ENCODE measurements around the gene PRMT1. TPM values are rescaled to one million over a fixed set of nuclear protein-coding genes. Genes with fewer than 3 reads are reported as not detected.
"Not testable (repeated sequence)": the region's sequence is repeated elsewhere in the genome, so short reads cannot be mapped to it uniquely, and the experiment has no call there.

Gene PRMT1
- 362 TPM for total RNA-seq

DNA sequence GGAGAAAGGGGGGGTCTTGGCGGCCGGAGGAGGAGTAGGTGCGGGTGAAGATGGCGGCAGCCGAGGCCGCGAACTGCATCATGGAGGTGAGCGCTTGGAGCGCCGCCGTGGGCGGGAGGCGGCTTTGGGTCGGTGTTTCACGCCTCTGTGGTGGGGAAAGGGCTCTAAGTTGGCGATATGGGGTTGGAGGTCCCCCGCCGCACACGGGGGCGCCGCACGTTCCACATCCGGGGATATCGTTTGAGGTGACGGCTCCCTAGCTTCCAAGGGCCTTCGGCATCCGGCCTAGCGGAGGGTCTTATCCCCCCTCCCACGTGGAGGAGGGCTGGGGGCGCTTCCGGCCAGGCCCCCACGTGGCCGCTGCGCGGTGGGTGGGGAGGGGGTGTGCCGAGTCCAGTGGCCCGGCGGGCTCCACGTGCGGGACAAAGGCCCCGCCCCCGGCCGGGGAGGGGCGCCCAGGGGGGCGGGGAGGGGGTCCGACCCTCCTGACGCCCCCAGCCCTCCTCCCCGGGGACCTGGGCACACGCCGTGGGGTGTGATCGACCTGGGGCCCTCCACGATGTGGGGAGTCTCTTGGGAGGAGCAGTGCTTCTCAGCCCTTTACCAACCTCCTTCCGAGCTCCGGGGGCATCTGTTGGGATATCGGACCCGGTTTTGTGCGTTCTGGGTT is at the start of gene PRMT1:
TSS of gene PRMT1 (plus strand) at position 41 of the 670 bp plus-strand sequence. CDS start at position 51, 10 bp downstream.
- Histone ChIP-seq H3K36me3 (ENCODE audit: control insufficient read depth in 3 of 3, insufficient read depth in 3 of 3, low read length in 3 of 3) (peaks cover 7 to 12% (median 8%) of the 10 kb centered on the region in 3 donors), H3K4me1 (ENCODE audit: control insufficient read depth in 3 of 3, insufficient read depth in 3 of 3, low read length in 3 of 3) (peaks cover 39 to 50% (median 40%) of the 10 kb centered on the region in 3 donors), H3K9ac (ENCODE audit: low read depth in 1 of 3, low read length in 3 of 3) (peak within 1 kb of the TSS; percentile 98 to 100 (median 99)), H3K4me3 (ENCODE audit: low read length in 3 of 3) (peak within 1 kb of the TSS; percentile 93 to 99 (median 98)), H3K9me3 (ENCODE audit: control insufficient read depth in 3 of 3, low read length in 3 of 3) (no peaks in the 10 kb centered on the region), H3K27me3 (ENCODE audit: control insufficient read depth in 3 of 3, insufficient read depth in 3 of 3, low read length in 3 of 3) (no peaks in the 10 kb centered on the region), H3K27ac (ENCODE audit: low read depth, low read length) (peak within 1 kb of the TSS; percentile 98)

DNA sequence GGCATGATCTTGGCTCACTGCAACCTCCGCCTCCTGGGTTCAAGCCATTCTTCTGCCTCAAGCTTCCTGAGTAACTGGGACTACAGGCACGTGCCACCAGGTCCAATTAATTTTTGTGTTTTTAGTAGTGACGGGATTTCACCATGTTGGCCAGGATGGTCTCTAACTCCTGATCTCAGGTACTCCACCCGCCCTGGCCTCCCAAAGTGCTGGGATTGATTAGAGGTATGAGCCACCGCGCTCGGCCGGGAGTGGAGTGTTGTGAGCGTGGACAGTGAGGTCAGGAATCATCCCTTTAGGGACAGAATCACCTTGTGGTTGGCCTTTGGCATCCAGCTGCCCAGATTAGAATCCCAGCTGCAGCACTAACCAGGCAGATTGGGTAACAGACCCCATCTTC is 47.4 kb upstream of the PRMT1 start:
- Histone ChIP-seq H3K9me3 (ENCODE audit: control insufficient read depth in 3 of 3, low read length in 3 of 3) (no peaks in the 10 kb centered on the region), H3K27me3 (ENCODE audit: control insufficient read depth in 3 of 3, insufficient read depth in 3 of 3, low read length in 3 of 3) (no peaks in the 10 kb centered on the region), H3K4me1 (ENCODE audit: control insufficient read depth in 3 of 3, insufficient read depth in 3 of 3, low read length in 3 of 3) (peaks cover 4 to 9% (median 8%) of the 10 kb centered on the region in 3 donors), H3K9ac (ENCODE audit: low read depth in 1 of 3, low read length in 3 of 3) (peak overlapping the region in 1 of 3 donors; percentile 25), H3K36me3 (ENCODE audit: control insufficient read depth in 3 of 3, insufficient read depth in 3 of 3, low read length in 3 of 3) (peaks cover 4 to 6% (median 5%) of the 10 kb centered on the region in 3 donors), H3K27ac (ENCODE audit: low read depth, low read length) (no peak overlapping the region), H3K4me3 (ENCODE audit: low read length in 3 of 3) (no peak overlapping the region)

DNA sequence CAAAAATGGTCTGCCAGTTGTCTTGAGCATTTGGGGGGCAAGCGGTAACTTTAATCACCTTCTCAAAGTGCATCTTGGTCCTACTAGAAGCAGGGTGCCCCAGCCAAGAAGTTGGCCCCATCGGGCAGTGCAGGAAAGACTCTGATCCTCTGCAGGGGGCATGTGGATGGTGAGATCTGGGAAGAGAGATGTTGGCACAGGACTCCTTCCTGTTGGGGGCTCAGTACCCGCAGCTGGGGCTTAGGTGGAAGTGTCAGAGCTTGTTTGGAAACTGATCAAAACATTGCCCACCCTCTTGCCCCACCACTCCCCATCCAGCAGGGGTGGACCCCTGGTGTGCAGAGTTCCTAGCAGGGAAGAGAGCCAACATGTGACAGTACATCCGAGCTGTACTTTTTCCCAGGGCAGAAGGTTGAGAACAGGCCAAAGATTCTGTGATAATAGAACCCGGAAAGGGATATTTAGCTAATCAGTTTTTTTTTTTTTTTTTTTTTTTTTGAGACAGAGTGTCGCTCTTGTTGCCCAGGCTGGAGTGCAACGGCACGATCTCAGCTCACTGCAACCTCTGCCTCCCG is 46.0 kb upstream of the PRMT1 start:
- H3K9me3 ChIP-seq (ENCODE audit: control insufficient read depth in 3 of 3, low read length in 3 of 3) = no peaks in the 10 kb centered on the region
- no peaks in the 10 kb centered on the region for H3K27me3 ChIP-seq (ENCODE audit: control insufficient read depth in 3 of 3, insufficient read depth in 3 of 3, low read length in 3 of 3)
- H3K4me1 ChIP-seq (ENCODE audit: control insufficient read depth in 3 of 3, insufficient read depth in 3 of 3, low read length in 3 of 3) = peaks cover 7 to 13% (median 8%) of the 10 kb centered on the region in 3 donors
- no peak overlapping the region for H3K9ac ChIP-seq (ENCODE audit: low read depth in 1 of 3, low read length in 3 of 3)
- no peak overlapping the region for H3K4me3 ChIP-seq (ENCODE audit: low read length in 3 of 3)
- peaks cover 0 to 6% (median 4%) of the 10 kb centered on the region in 3 donors for H3K36me3 ChIP-seq (ENCODE audit: control insufficient read depth in 3 of 3, insufficient read depth in 3 of 3, low read length in 3 of 3)
- H3K27ac ChIP-seq (ENCODE audit: low read depth, low read length) = no peak overlapping the region

DNA sequence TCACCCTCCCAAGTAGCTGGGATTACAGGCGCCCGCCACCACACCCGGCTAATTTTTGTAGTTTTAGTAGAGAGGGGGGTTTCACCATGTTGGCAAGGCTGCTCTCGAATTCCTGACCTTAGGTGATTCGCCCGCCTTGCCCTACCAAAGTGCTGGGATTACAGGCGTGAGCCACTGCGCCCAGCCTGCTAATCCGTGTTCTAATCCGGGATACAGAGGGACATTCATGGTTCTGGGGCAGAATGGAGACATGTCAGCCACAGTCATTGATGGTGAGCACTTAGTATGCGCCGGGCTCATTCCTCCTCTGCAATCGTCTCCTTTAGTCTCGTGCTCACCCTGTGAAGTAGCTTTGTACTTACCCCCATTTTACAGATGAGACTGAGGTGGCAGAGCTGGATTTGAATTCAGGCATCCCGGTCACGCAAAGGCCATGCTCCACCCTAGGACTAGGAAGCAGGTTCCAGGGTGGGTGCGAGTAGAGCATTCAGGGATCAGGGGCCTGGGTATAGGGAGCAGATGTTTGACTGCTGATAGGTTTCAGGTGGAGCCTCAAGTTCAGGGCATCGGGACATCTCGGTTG is 45.4 kb upstream of the PRMT1 start:
- peak overlapping the region in 1 of 3 donors; percentile 16 for H3K9ac ChIP-seq (ENCODE audit: low read depth in 1 of 3, low read length in 3 of 3)
- H3K4me1 ChIP-seq (ENCODE audit: control insufficient read depth in 3 of 3, insufficient read depth in 3 of 3, low read length in 3 of 3) = peaks cover 7 to 13% (median 8%) of the 10 kb centered on the region in 3 donors
- H3K36me3 ChIP-seq (ENCODE audit: control insufficient read depth in 3 of 3, insufficient read depth in 3 of 3, low read length in 3 of 3) = peaks cover 4 to 7% (median 5%) of the 10 kb centered on the region in 3 donors
- no peaks in the 10 kb centered on the region for H3K27me3 ChIP-seq (ENCODE audit: control insufficient read depth in 3 of 3, insufficient read depth in 3 of 3, low read length in 3 of 3)
- no peak overlapping the region for H3K27ac ChIP-seq (ENCODE audit: low read depth, low read length)
- H3K4me3 ChIP-seq (ENCODE audit: low read length in 3 of 3) = no peak overlapping the region
- H3K9me3 ChIP-seq (ENCODE audit: control insufficient read depth in 3 of 3, low read length in 3 of 3) = no peaks in the 10 kb centered on the region

DNA sequence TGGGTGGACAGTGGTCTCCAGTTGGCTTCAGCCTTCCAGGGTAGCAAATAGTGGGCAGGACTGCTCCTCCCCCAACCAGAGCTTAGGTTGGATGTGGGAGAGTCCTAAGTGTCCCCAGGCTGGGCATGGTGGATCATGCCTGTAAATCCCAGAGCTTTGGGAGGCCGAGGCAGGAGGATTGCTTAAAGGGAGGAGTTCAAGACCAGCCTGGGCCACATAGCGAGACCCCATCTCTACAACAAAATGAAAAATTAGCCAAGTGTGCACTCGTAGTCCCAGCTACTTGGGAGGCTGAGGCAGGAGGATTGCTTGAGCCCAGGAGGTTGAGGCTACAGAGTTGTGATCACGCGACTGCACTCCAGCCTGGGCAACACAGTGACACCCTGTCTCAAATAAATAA is 44.5 kb upstream of the PRMT1 start:
- H3K27ac ChIP-seq (ENCODE audit: low read depth, low read length) = no peak overlapping the region
- H3K9ac ChIP-seq (ENCODE audit: low read depth in 1 of 3, low read length in 3 of 3) = no peak overlapping the region
- peaks cover 3 to 8% (median 5%) of the 10 kb centered on the region in 3 donors for H3K36me3 ChIP-seq (ENCODE audit: control insufficient read depth in 3 of 3, insufficient read depth in 3 of 3, low read length in 3 of 3)
- H3K4me1 ChIP-seq (ENCODE audit: control insufficient read depth in 3 of 3, insufficient read depth in 3 of 3, low read length in 3 of 3) = peaks cover 11 to 13% (median 11%) of the 10 kb centered on the region in 3 donors
- no peaks in the 10 kb centered on the region for H3K27me3 ChIP-seq (ENCODE audit: control insufficient read depth in 3 of 3, insufficient read depth in 3 of 3, low read length in 3 of 3)
- no peak overlapping the region for H3K4me3 ChIP-seq (ENCODE audit: low read length in 3 of 3)
- no peaks in the 10 kb centered on the region for H3K9me3 ChIP-seq (ENCODE audit: control insufficient read depth in 3 of 3, low read length in 3 of 3)

DNA sequence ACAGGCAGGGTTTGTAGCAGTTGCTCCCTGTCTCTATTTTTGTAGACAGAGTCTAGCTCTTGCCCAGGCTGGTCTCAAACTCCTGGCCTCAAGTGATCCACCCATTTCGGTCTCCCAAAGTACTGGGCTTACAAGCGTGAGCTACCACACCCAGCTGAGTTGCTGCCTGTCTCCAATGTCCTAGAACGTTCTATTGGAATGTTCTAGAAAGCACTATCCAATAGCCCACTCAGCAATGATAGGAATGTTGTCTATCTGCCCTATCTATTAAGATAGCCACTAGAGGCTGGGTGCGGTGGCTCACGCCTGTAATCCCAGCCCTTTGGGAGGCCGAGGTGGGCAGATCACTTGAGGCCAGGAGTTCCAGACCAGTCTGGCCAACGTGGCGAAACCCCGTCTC is 43.8 kb upstream of the PRMT1 start:
- not testable (repeated sequence) for H3K27me3 ChIP-seq (ENCODE audit: control insufficient read depth in 3 of 3, insufficient read depth in 3 of 3, low read length in 3 of 3); H3K27ac ChIP-seq (ENCODE audit: low read depth, low read length); H3K9ac ChIP-seq (ENCODE audit: low read depth in 1 of 3, low read length in 3 of 3); H3K9me3 ChIP-seq (ENCODE audit: control insufficient read depth in 3 of 3, low read length in 3 of 3); H3K36me3 ChIP-seq (ENCODE audit: control insufficient read depth in 3 of 3, insufficient read depth in 3 of 3, low read length in 3 of 3); H3K4me3 ChIP-seq (ENCODE audit: low read length in 3 of 3)
- peaks cover 13 to 14% (median 14%) of the 10 kb centered on the region in 3 donors for H3K4me1 ChIP-seq (ENCODE audit: control insufficient read depth in 3 of 3, insufficient read depth in 3 of 3, low read length in 3 of 3)

DNA sequence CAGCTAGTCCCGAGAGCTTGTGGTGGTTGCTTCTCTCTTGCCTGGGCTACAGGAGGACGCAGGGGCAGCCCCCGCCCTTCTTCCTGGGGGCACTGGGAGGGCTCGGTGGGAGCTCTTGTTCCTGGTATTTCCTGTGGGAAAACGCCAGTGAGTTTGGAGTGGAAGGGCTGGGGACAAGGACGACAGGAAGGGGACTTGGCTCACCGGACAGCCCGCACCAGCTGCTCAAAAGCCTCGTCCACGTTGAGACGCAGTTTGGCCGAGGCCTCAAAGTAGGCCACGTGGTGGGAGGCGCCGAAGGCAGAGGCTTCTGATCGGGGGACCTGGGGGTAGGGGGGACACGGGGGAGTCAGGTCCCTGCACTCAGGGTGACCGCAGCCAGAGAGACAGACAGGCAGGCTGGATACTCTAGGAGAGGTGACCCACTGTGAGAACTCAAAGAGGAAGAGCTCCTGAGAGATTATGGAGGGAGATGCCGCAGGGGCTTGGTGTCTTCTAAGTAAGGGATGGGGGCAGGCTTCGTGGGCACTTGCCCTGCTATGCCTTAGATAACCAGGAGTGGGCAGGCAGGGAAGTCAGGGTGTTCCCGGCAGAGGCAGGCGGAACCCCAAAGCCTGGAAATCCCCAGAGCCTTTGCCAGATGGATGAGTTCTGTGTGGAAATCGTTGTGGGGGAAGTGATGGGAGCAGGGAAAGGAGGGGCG is 41.4 kb upstream of the PRMT1 start:
- Histone ChIP-seq H3K4me1 (ENCODE audit: control insufficient read depth in 3 of 3, insufficient read depth in 3 of 3, low read length in 3 of 3) (peaks cover 21 to 22% (median 22%) of the 10 kb centered on the region in 3 donors), H3K9ac (ENCODE audit: low read depth in 1 of 3, low read length in 3 of 3) (peak overlapping the region in 1 of 3 donors; percentile 16), H3K4me3 (ENCODE audit: low read length in 3 of 3) (no peak overlapping the region), H3K27me3 (ENCODE audit: control insufficient read depth in 3 of 3, insufficient read depth in 3 of 3, low read length in 3 of 3) (no peaks in the 10 kb centered on the region), H3K9me3 (ENCODE audit: control insufficient read depth in 3 of 3, low read length in 3 of 3) (no peaks in the 10 kb centered on the region), H3K27ac (ENCODE audit: low read depth, low read length) (no peak overlapping the region), H3K36me3 (ENCODE audit: control insufficient read depth in 3 of 3, insufficient read depth in 3 of 3, low read length in 3 of 3) (peaks cover 0 to 8% (median 5%) of the 10 kb centered on the region in 3 donors)

DNA sequence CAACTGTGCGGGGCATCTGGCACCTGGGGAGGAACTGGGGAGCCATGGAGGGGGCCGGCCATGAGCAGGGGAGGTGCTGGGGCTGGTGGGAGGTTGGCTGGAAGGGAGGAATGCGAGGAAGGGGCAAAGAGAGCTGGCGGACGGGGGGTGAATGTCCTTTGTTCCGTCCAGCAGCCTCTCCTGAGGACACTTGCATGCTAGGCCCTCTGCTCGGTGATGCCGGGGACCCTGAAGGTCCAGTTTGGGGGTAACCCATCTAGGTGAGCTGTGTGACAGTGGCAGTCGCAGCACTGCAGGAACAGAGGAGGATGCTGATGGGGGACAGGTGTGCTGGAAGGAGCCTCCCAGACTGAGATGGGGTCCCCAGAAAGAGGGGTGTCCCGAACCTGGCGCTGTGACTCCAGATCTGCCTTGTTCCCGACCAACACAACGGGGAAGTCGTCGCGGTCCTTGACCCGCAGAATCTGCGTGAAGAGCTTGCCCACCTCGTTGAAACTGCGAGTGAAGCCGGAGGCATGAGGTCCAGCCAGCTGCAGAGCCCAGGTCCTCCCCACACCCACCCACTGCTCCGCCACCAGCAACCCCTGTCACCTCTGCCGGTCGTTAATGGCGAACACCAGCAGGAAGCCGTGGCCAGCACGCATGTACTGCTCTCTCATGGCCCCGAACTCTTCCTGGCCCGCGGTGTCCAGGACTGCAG is 40.7 kb upstream of the PRMT1 start:
- peaks cover 0 to 8% (median 5%) of the 10 kb centered on the region in 3 donors for H3K36me3 ChIP-seq (ENCODE audit: control insufficient read depth in 3 of 3, insufficient read depth in 3 of 3, low read length in 3 of 3)
- no peaks in the 10 kb centered on the region for H3K27me3 ChIP-seq (ENCODE audit: control insufficient read depth in 3 of 3, insufficient read depth in 3 of 3, low read length in 3 of 3)
- H3K4me3 ChIP-seq (ENCODE audit: low read length in 3 of 3) = no peak overlapping the region
- no peak overlapping the region for H3K9ac ChIP-seq (ENCODE audit: low read depth in 1 of 3, low read length in 3 of 3)
- no peak overlapping the region for H3K27ac ChIP-seq (ENCODE audit: low read depth, low read length)
- peaks cover 19 to 27% (median 22%) of the 10 kb centered on the region in 3 donors for H3K4me1 ChIP-seq (ENCODE audit: control insufficient read depth in 3 of 3, insufficient read depth in 3 of 3, low read length in 3 of 3)
- no peaks in the 10 kb centered on the region for H3K9me3 ChIP-seq (ENCODE audit: control insufficient read depth in 3 of 3, low read length in 3 of 3)
